ENCODE measurements around the gene TECPR2.

- TF ChIP-seq PAX5 (IDR thresholded peaks at IDR 0.05; ENCODE audit: insufficient read depth, low read length, severe bottlenecking), result no peak
- TF ChIP-seq POLR2AphosphoS5 (IDR thresholded peaks at IDR 0.05; ENCODE audit: low read depth, low read length), result no peak
- no peak for TF ChIP-seq POLR2A (IDR thresholded peaks at IDR 0.05; ENCODE audit: low read depth, low read length)
- no peak for TF ChIP-seq SPI1 (IDR thresholded peaks at IDR 0.05; ENCODE audit: low read depth, low read length)
- TF ChIP-seq TAF1 (IDR thresholded peaks at IDR 0.05; ENCODE audit: low read depth, low read length), result no peak
These were observed 44.5 kb downstream of the TECPR2 start for GRCh38 chr14:102407258-102407657.
